Astrocyte (in vitro differentiated cells and primary cell): ENCODE data around the gene NPHP4.

Source experiments
- CTCF ChIP-seq: IDR thresholded peaks from 2 replicates; pipeline ENCODE4 v1.5.1; 2011; ENCODE audit warnings: low read depth, mild to moderate bottlenecking, inconsistent platforms, low read length, moderate library complexity; ENCODE audit not compliant: insufficient read depth
- EZH2 ChIP-seq: IDR thresholded peaks from 2 replicates; pipeline ENCODE4 v1.6.1; 2012; ENCODE audit warnings: mild to moderate bottlenecking, low read length, inconsistent platforms; ENCODE audit not compliant: insufficient read depth

GRCh38 chr1:5947071-5947821, 45.0 kb downstream of the NPHP4 start:
- TF ChIP-seq CTCF: no peak
- TF ChIP-seq EZH2: no peak
